HCT116 (cell line): ENCODE results near the gene UBE3B. TPM values are rescaled to one million over a fixed set of nuclear protein-coding genes. Genes with fewer than 3 reads are reported as not detected.

Experiments used
- ATAC-seq: fragments of 200-7000 bp; cut with Tn5 transposase; 2 replicates; pipeline ENCODE4 v1.9.1; 2020; ENCODE audit warnings: mild to moderate bottlenecking, moderate library complexity
- BruUV-seq: library from RNA; stranded (reverse); fragments of 400-500 nt; replicated peaks from 2 replicates; lab custom pipeline; 2021; lab: Mats Ljungman, UMichigan
- CTCF ChIA-PET: fragments of 300-600 bp; sonication (Branson Sonifier 250); formaldehyde crosslinking; loops from one replicate; lab custom pipeline; 2021; ENCODE audit warnings: antibody characterized with exemption; lab: Charles Lee
- POLR2A ChIA-PET: fragments of 300-600, 350-600 bp; sonication (Branson Sonifier 250); formaldehyde crosslinking; loops from one replicate; lab custom pipeline; 2021; ENCODE audit warnings: antibody characterized with exemption; lab: Charles Lee
- RAD21 ChIA-PET, 2 experiments: fragments of 300-600 bp; sonication (Branson Sonifier 250); formaldehyde crosslinking; loops; one replicate each; lab custom pipeline; 2023; ENCODE audit warnings: low total read pairs in 2 of 2; ENCODE audit not compliant: uncharacterized antibody in 2 of 2, unreplicated experiment in 2 of 2, low non-redundant PET in 1 of 2; lab: Charles Lee
- DNase-seq: peaks from one replicate; pipeline ENCODE4 v3.0.0-alpha.2; 2010; ENCODE audit warnings: low read depth, low spot score
- H2AFZ ChIP-seq: fragments of 200-600 bp; shearing (Covaris generic), sonication (generic); 2 replicates; pipeline ENCODE4 v1.6.1; 2017; ENCODE audit warnings: low read depth, mixed run types, mixed read lengths, antibody characterized with exemption, low read length; ENCODE audit not compliant: poor library complexity, severe bottlenecking
- H3K27ac ChIP-seq: 2 replicates; pipeline ENCODE4 v1.5.1; 2012; ENCODE audit warnings: low read depth, low read length
- H3K27me3 ChIP-seq: fragments of 200-600 bp; sonication (generic); 2 replicates; pipeline ENCODE4 v1.6.1; 2016; ENCODE audit warnings: mixed run types, low read length, mixed read lengths; ENCODE audit not compliant: insufficient read depth
- H3K36me3 ChIP-seq, 2 experiments: fragments of 200-500 bp in 1 of 2; fragments of 200-600 bp in 1 of 2; sonication (Bioruptor generic) in 1 of 2; sonication (generic) in 1 of 2; 2 replicates each; pipeline versions ENCODE4 v1.5.1 to v1.6.1; 2014 to 2016; ENCODE audit warnings: low read length in 2 of 2, inconsistent platforms in 1 of 2, mixed read lengths in 1 of 2, mixed run types in 1 of 2; ENCODE audit not compliant: insufficient read depth in 2 of 2, control insufficient read depth in 1 of 2
- H3K4me1 ChIP-seq, 2 experiments: fragments of 200-600 bp in 1 of 2; sonication (generic) in 1 of 2; 2 replicates each; pipeline versions ENCODE4 v1.5.1 to v1.6.1; 2012 to 2017; ENCODE audit warnings: low read length in 2 of 2, inconsistent platforms in 1 of 2, mild to moderate bottlenecking in 1 of 2, mixed read lengths in 1 of 2, mixed run types in 1 of 2, moderate library complexity in 1 of 2; ENCODE audit not compliant: insufficient read depth in 2 of 2, control insufficient read depth in 1 of 2
- H3K4me2 ChIP-seq: fragments of 200-600 bp; sonication (generic); 2 replicates; pipeline ENCODE4 v1.6.1; 2017; ENCODE audit warnings: mixed run types, low read length, mixed read lengths
- H3K4me3 ChIP-seq, 2 experiments: fragments of 200-600 bp in 1 of 2; sonication (generic) in 1 of 2; replicated peaks in 1 of 2; 2 replicates each; pipeline ENCODE4 v1.5.1; 2011 to 2016; ENCODE audit warnings: low read length in 2 of 2, control low read depth in 1 of 2, low read depth in 1 of 2, mild to moderate bottlenecking in 1 of 2, mixed read lengths in 1 of 2, mixed run types in 1 of 2
- H3K79me2 ChIP-seq: fragments of 200-600 bp; sonication (generic); 2 replicates; pipeline ENCODE4 v1.6.1; 2017; ENCODE audit warnings: mild to moderate bottlenecking, mixed run types, low read length, moderate library complexity, mixed read lengths; ENCODE audit not compliant: insufficient read depth
- H3K9ac ChIP-seq: fragments of 200-600 bp; sonication (generic); 2 replicates; pipeline ENCODE4 v1.6.1; 2016; ENCODE audit warnings: low read length, mixed read lengths
- H3K9me2 ChIP-seq: fragments of 200-600 bp; sonication (generic), shearing (Covaris generic); 2 replicates; pipeline ENCODE4 v1.6.1; 2017; ENCODE audit warnings: mixed run types, mild to moderate bottlenecking, moderate library complexity; ENCODE audit not compliant: insufficient read depth
- H3K9me3 ChIP-seq, 2 experiments: fragments of 200-500 bp in 1 of 2; fragments of 200-600 bp in 1 of 2; sonication (Bioruptor generic) in 1 of 2; sonication (generic) in 1 of 2; 2 replicates each; pipeline ENCODE4 v1.6.1; 2014 to 2017; ENCODE audit warnings: low read length in 2 of 2, mixed read lengths in 2 of 2, inconsistent platforms in 1 of 2, low read depth in 1 of 2, mild to moderate bottlenecking in 1 of 2, mixed run types in 1 of 2, moderate library complexity in 1 of 2; ENCODE audit not compliant: control insufficient read depth in 1 of 2, insufficient read depth in 1 of 2
- H4K20me1 ChIP-seq: fragments of 200-600 bp; sonication (generic), shearing (Covaris generic); 2 replicates; pipeline ENCODE4 v1.6.1; 2017; ENCODE audit warnings: mixed run types, mild to moderate bottlenecking, moderate library complexity; ENCODE audit not compliant: insufficient read depth
- EGR1 ChIP-seq: IDR thresholded peaks from 2 replicates; pipeline ENCODE4 v1.6.1; 2012; ENCODE audit warnings: low read depth
- FOSL1 ChIP-seq: IDR thresholded peaks from 2 replicates; pipeline ENCODE4 v1.6.1; 2012; ENCODE audit warnings: low read depth
- POLR2A ChIP-seq: IDR thresholded peaks from 2 replicates; pipeline ENCODE4 v1.7.0; 2011; ENCODE audit warnings: borderline replicate concordance; ENCODE audit not compliant: insufficient read depth, insufficient read length; ENCODE audit errors: extremely low read depth
- RAD21 ChIP-seq: IDR thresholded peaks from 2 replicates; pipeline ENCODE4 v1.6.1; 2012; ENCODE audit warnings: low read depth, mild to moderate bottlenecking
- SRF ChIP-seq: IDR thresholded peaks from 2 replicates; pipeline ENCODE4 v1.6.1; 2012; ENCODE audit warnings: low read depth
- TCF7L2 ChIP-seq: IDR thresholded peaks from 2 replicates; pipeline ENCODE4 v1.7.0; 2011; ENCODE audit warnings: borderline replicate concordance, inconsistent platforms; ENCODE audit not compliant: insufficient read depth, insufficient read length; ENCODE audit errors: extremely low read depth
- ZBTB33 ChIP-seq: IDR thresholded peaks from 2 replicates; pipeline ENCODE4 v1.6.1; 2011; ENCODE audit warnings: mild to moderate bottlenecking, low read length, moderate library complexity; ENCODE audit not compliant: insufficient replicate concordance; ENCODE audit errors: extremely low read depth
- ZNF274 ChIP-seq: fragments of 200-500 bp; sonication (Bioruptor generic); IDR thresholded peaks from 2 replicates; pipeline ENCODE4 v1.6.1; 2014; ENCODE audit warnings: mild to moderate bottlenecking, low read depth, low read length, inconsistent platforms
- intact Hi-C: fragments of 100-400 bp; cut with micrococcal nuclease; formaldehyde crosslinking; loops from 2 replicates; pipeline ENCODE4 v1.10.0; 2022
- total RNA-seq: library from RNA; stranded (reverse); gene quantifications from one replicate; pipeline ENCODE4 v1.2.1, GENCODE V29; 2021; ENCODE audit not compliant: unreplicated experiment

Gene UBE3B
- total RNA-seq, 1 experiment from 2014 or later, result 28.9 TPM

GRCh38 chr12:109541413-109541726 is 63.9 kb downstream of the UBE3B start:
- H4K20me1 ChIP-seq, result no peaks in the 10 kb centered on the region
- no peaks in the 10 kb centered on the region for H3K79me2 ChIP-seq
- no peak overlapping the region for H3K9ac ChIP-seq
- ATAC-seq (no peak), DNase-seq (no peak)
- no peaks in the 10 kb centered on the region for H3K36me3 ChIP-seq
- H3K4me1 ChIP-seq, result peaks cover 0 to 24% of the 10 kb centered on the region in 2 experiments; a peak in 2 of 4 replicates
- POLR2A ChIA-PET, result no interaction called here
- intact Hi-C loops, result no loop called here
- H3K4me3 ChIP-seq, result no peak overlapping the region
- no peak overlapping the region for H2AFZ ChIP-seq
- H3K4me2 ChIP-seq, result no peak overlapping the region
- H3K9me2 ChIP-seq, result no peaks in the 10 kb centered on the region
- TF ChIP-seq POLR2A (no peak), ZNF274 (no peak), RAD21 (no peak), EGR1 (no peak), SRF (no peak), ZBTB33 (no peak)
- no peaks in the 10 kb centered on the region for H3K27me3 ChIP-seq
- H3K27ac ChIP-seq, result no peak overlapping the region
- RAD21 ChIA-PET, result no interaction called here
- no peaks in the 10 kb centered on the region for H3K9me3 ChIP-seq
- CTCF ChIA-PET, result no interaction called here
- no TSS peak for BruUV-seq

GRCh38 chr12:109542014-109542413 is 64.6 kb downstream of the UBE3B start:
- RAD21 ChIA-PET, result no interaction called here
- no peak overlapping the region for H2AFZ ChIP-seq

More at GRCh38 chr12:109542014-109542413, 64.6 kb downstream of the UBE3B start:
- no peak for TF ChIP-seq TCF7L2
- 0 out of 2 replicates have a peak, but pooled peaks have one; percentile 9 for TF ChIP-seq FOSL1
- 0 out of 2 replicates have a peak, but pooled peaks have one; percentile 24 for TF ChIP-seq SRF
- no peak overlapping the region for H3K9ac ChIP-seq
- no peaks in the 10 kb centered on the region for H3K36me3 ChIP-seq
- H3K4me1 ChIP-seq, result peaks cover 0 to 24% of the 10 kb centered on the region in 2 experiments; a peak in 2 of 4 replicates
- no TSS peak for BruUV-seq
- peak overlapping the region; percentile 42 for H3K4me2 ChIP-seq
- no peaks in the 10 kb centered on the region for H3K79me2 ChIP-seq
- H3K27ac ChIP-seq, result no peak overlapping the region
- H3K27me3 ChIP-seq, result no peaks in the 10 kb centered on the region
- H3K4me3 ChIP-seq, result no peak overlapping the region
- intact Hi-C loops, result no loop called here
- ChIA-PET CTCF (no interaction called here), POLR2A (no interaction called here)
- peak; percentile 8 for DNase-seq
- peak; percentile 62 for ATAC-seq
- no peaks in the 10 kb centered on the region for H3K9me2 ChIP-seq
- no peaks in the 10 kb centered on the region for H3K9me3 ChIP-seq
- no peaks in the 10 kb centered on the region for H4K20me1 ChIP-seq
